ENCODE results near the gene TWF2. TPM values are rescaled to one million over a fixed set of nuclear protein-coding genes. Genes with fewer than 3 reads are reported as not detected.

The TWF2 gene
- total and polyA plus RNA-seq, 2 of the 13 experiments (the other 11 are each of a cell fraction or from before 2014, with no cell fraction given): 45.5 to 108 TPM

DNA sequence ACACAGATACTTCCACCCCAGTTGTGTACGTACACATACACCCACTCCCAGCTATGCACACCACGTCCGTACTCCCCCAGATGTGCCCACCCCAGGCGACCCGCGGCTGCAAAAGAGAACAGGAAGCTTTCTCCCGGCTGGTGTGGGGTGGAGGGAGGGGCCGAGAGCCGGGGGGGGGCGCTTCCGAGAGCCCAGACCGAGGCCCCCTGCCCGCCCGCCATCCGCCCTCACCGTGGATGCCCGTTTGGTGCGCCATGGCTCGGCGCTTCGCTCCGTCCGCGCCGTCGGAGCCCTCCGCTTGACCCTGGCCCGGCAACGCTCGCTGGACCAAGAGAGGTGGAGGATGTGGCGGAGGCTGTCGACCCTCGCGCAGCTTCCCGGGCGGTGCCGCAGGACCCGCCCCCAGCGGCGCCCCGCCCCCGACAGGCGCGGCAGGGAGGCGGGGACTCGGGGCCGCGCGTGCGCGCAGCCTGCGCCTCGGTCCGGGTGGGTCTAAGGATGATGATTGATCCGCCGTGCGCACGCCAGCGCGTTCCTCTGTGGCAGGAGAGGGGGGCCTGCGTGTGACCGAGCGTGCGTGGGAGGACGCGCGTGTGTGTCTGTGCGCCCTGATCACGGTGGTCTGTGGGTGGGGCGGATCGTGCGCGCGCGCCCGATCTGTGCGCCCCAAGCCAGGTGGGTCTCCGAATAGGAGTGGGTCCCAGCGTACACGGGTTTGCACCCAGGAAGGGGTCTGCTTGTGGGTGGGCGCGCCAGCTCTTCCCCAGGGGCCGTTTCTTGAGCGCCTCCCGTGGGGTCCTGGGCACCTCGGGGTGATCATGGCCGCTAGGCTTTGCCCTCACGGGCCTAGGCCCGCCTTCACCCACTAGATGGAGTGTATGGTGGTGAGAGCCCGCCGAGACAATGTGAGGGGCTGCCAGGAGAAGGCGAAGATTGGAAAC lies at the start of gene TWF2 (continued):
- TF ChIP-seq, protein P1, sequence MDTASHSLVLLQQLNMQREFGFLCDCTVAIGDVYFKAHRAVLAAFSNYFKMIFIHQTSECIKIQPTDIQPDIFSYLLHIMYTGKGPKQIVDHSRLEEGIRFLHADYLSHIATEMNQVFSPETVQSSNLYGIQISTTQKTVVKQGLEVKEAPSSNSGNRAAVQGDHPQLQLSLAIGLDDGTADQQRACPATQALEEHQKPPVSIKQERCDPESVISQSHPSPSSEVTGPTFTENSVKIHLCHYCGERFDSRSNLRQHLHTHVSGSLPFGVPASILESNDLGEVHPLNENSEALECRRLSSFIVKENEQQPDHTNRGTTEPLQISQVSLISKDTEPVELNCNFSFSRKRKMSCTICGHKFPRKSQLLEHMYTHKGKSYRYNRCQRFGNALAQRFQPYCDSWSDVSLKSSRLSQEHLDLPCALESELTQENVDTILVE (CRISPR knock-in tag; IDR thresholded peaks at IDR 0.05): no peak
- TF ChIP-seq ARNTL (CRISPR knock-in tag; IDR thresholded peaks at IDR 0.05): no peak
- TF ChIP-seq ZNF367 (CRISPR knock-in tag; IDR thresholded peaks at IDR 0.05; ENCODE audit: borderline replicate concordance): peak; percentile 28; the same call in 1 of the 2 replicates
- TF ChIP-seq NCOR1 (IDR thresholded peaks at IDR 0.05; ENCODE audit: borderline replicate concordance, low read length): no peak
- 0 out of 2 replicates have a peak, but pooled peaks have one; percentile 34 for TF ChIP-seq GATAD2A (CRISPR knock-in tag; IDR thresholded peaks at IDR 0.05)
- TF ChIP-seq, protein P2, sequence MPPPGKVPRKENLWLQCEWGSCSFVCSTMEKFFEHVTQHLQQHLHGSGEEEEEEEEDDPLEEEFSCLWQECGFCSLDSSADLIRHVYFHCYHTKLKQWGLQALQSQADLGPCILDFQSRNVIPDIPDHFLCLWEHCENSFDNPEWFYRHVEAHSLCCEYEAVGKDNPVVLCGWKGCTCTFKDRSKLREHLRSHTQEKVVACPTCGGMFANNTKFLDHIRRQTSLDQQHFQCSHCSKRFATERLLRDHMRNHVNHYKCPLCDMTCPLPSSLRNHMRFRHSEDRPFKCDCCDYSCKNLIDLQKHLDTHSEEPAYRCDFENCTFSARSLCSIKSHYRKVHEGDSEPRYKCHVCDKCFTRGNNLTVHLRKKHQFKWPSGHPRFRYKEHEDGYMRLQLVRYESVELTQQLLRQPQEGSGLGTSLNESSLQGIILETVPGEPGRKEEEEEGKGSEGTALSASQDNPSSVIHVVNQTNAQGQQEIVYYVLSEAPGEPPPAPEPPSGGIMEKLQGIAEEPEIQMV (CRISPR knock-in tag; IDR thresholded peaks at IDR 0.05; ENCODE audit: low read depth): peak; percentile 63; the same call in 1 of the 2 replicates
- peak; percentile 17 for TF ChIP-seq ZNF501 (CRISPR knock-in tag; IDR thresholded peaks at IDR 0.05)
- peak; percentile 71 for TF ChIP-seq MYC (CRISPR knock-in tag; IDR thresholded peaks at IDR 0.05; ENCODE audit: borderline replicate concordance)
- no peak for TF ChIP-seq PRPF4 (IDR thresholded peaks at IDR 0.05; ENCODE audit: low read depth, low read length, poor library complexity, severe bottlenecking)
- TF ChIP-seq, protein P3, sequence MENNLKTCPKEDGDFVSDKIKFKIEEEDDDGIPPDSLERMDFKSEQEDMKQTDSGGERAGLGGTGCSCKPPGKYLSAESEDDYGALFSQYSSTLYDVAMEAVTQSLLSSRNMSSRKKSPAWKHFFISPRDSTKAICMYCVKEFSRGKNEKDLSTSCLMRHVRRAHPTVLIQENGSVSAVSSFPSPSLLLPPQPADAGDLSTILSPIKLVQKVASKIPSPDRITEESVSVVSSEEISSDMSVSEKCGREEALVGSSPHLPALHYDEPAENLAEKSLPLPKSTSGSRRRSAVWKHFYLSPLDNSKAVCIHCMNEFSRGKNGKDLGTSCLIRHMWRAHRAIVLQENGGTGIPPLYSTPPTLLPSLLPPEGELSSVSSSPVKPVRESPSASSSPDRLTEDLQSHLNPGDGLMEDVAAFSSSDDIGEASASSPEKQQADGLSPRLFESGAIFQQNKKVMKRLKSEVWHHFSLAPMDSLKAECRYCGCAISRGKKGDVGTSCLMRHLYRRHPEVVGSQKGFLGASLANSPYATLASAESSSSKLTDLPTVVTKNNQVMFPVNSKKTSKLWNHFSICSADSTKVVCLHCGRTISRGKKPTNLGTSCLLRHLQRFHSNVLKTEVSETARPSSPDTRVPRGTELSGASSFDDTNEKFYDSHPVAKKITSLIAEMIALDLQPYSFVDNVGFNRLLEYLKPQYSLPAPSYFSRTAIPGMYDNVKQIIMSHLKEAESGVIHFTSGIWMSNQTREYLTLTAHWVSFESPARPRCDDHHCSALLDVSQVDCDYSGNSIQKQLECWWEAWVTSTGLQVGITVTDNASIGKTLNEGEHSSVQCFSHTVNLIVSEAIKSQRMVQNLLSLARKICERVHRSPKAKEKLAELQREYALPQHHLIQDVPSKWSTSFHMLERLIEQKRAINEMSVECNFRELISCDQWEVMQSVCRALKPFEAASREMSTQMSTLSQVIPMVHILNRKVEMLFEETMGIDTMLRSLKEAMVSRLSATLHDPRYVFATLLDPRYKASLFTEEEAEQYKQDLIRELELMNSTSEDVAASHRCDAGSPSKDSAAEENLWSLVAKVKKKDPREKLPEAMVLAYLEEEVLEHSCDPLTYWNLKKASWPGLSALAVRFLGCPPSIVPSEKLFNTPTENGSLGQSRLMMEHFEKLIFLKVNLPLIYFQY (CRISPR knock-in tag; IDR thresholded peaks at IDR 0.05; ENCODE audit: borderline replicate concordance): 0 out of 2 replicates have a peak, but pooled peaks have one; percentile 49
- TF ChIP-seq IRX3 (CRISPR knock-in tag; IDR thresholded peaks at IDR 0.05; ENCODE audit: borderline replicate concordance, low read depth): 0 out of 2 replicates have a peak, but pooled peaks have one; percentile 70
- no peak; the same call in 1 of the 2 replicates for TF ChIP-seq TARDBP (CRISPR knock-in tag; IDR thresholded peaks at IDR 0.05)
- TF ChIP-seq, protein P4, sequence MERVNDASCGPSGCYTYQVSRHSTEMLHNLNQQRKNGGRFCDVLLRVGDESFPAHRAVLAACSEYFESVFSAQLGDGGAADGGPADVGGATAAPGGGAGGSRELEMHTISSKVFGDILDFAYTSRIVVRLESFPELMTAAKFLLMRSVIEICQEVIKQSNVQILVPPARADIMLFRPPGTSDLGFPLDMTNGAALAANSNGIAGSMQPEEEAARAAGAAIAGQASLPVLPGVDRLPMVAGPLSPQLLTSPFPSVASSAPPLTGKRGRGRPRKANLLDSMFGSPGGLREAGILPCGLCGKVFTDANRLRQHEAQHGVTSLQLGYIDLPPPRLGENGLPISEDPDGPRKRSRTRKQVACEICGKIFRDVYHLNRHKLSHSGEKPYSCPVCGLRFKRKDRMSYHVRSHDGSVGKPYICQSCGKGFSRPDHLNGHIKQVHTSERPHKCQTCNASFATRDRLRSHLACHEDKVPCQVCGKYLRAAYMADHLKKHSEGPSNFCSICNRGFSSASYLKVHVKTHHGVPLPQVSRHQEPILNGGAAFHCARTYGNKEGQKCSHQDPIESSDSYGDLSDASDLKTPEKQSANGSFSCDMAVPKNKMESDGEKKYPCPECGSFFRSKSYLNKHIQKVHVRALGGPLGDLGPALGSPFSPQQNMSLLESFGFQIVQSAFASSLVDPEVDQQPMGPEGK (CRISPR knock-in tag; IDR thresholded peaks at IDR 0.05): peak; percentile 69
- TF ChIP-seq NRL (CRISPR knock-in tag; IDR thresholded peaks at IDR 0.05; ENCODE audit: borderline replicate concordance): peak; percentile 17; the same call in 1 of the 2 replicates
- peak; percentile 72 for TF ChIP-seq HNRNPLL (IDR thresholded peaks at IDR 0.05; ENCODE audit: low read depth, low read length, poor library complexity, severe bottlenecking)
- no peak for TF ChIP-seq CEBPB (IDR thresholded peaks at IDR 0.05; ENCODE audit: borderline replicate concordance, low read depth, low read length)
- TF ChIP-seq KLF11 (CRISPR knock-in tag; IDR thresholded peaks at IDR 0.05): no peak
- TF ChIP-seq ZNF333 (CRISPR knock-in tag; IDR thresholded peaks at IDR 0.05; ENCODE audit: borderline replicate concordance): peak; percentile 1; the same call in 1 of the 2 replicates
